Measurements from ENCODE around the gene LYG1.
"Not testable (repeated sequence)": the region's sequence is repeated elsewhere in the genome, so short reads cannot be mapped to it uniquely, and the experiment has no call there.

Gene LYG1

GRCh38 chr2:99301097-99301496 is at the start of gene LYG1:
LYG1 (minus strand) TSS chr2:99301197; CDS start chr2:99295670, 5,527 bp downstream.
- DNase-seq: not testable (repeated sequence)

DNA sequence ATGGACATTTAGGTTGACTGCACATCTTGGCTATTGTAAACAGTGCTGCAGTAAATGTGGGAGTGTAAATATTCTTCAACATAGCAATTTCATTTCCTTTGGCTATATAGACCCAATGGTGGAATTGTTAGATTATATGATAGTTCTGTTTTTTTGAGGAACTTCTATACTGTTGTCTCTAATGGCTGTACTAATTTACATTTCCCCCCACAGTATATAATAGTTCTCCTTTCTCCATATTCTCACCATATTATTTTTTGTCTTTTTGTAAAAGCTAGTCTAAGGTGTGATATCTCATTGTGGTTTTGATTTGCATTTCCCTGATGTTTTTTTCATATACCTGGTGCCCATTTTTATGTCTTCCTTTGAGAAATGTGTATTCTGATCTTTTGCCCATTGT is 49.2 kb upstream of the LYG1 start:
- no peak for DNase-seq

GRCh38 chr2:99348173-99348572 is 47.2 kb upstream of the LYG1 start:
- DNase-seq: no peak

GRCh38 chr2:99346218-99346617 is 45.2 kb upstream of the LYG1 start:
- DNase-seq: no peak

- DNase-seq: not testable (repeated sequence)
Measured at GRCh38 chr2:99345446-99345845, 44.4 kb upstream of the LYG1 start.

- no peak for DNase-seq
Measured at GRCh38 chr2:99342536-99342935, 41.5 kb upstream of the LYG1 start.

DNA sequence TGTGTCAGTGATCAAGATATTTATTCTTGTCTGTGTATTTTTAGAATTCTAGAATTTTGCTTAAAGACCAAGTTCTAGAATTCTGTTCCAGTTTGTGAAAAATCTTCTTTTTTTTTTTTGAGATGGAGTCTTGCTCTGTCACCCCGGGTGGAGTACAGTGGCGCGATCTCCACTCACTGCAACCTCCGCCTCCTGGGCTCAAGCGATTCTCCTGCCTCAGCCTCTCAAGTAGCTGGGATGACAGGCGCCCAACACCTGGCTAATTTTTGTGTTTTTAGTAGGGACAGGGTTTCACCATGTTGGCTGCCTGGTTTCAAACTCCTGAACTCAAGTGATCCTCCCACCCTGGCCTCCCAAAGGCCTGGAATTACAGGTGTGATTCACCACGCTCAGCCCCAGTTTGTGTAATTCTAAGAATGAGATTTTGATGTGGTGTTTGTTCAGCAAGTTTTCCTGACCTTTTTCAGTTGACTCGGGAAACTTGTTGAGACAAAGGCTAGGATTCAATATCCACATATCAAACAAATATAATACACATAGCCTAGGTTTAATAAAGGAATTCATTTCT is 39.8 kb upstream of the LYG1 start:
- DNase-seq: no peak

GRCh38 chr2:99338029-99338585 is 37.1 kb upstream of the LYG1 start:
- DNase-seq: no peak

DNA sequence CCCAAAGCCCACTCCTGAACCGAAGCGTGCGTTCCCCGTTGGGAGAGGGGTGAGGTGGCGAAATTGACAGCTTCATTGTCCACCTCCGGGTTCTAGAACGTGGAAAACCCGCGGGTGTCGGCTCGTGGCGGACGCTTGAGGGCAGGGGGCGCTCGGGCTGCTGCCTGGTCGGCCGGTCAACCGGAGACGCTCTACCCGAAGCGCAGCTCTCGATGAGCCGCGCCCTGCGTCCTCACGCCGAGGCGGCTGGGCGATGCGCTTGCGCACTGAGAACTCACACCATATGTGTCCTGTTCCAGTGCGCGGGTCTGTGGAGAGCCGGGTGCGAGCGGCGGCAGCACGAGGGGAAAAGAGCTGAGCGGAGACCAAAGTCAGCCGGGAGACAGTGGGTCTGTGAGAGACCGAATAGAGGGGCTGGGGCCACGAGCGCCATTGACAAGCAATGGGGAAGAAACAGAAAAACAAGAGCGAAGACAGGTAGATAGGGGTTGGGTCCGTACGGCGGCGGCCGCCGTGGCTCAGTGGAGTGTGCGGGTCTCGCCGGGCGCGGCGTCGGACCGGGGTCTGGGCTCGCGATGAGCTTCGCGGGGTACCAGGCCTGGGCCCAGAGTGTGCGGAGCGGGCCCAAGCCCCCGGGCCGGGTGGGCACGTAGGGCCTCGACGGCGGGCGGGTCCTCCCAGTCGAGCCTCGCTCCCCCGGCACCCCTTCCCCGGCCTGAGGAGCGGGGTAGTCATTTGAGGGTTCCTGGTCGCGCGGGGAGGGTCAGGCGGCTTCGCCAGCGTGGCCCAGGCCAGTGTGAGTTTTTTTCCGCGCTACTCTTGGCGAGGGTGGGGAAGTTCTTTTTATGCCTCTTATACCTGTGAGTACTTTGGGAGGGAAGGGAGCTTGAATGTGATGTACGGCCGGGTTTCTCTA is 36.4 kb upstream of the LYG1 start, which contains the start of gene EIF5B:
TSS of gene EIF5B (plus strand) at position 277 of the 916 bp plus-strand sequence. CDS start at position 443, 166 bp downstream.
- peak; percentile 85 to 98 for DNase-seq

GRCh38 chr2:99336804-99337112 is 35.8 kb upstream of the LYG1 start:
- DNase-seq: no peak

DNA sequence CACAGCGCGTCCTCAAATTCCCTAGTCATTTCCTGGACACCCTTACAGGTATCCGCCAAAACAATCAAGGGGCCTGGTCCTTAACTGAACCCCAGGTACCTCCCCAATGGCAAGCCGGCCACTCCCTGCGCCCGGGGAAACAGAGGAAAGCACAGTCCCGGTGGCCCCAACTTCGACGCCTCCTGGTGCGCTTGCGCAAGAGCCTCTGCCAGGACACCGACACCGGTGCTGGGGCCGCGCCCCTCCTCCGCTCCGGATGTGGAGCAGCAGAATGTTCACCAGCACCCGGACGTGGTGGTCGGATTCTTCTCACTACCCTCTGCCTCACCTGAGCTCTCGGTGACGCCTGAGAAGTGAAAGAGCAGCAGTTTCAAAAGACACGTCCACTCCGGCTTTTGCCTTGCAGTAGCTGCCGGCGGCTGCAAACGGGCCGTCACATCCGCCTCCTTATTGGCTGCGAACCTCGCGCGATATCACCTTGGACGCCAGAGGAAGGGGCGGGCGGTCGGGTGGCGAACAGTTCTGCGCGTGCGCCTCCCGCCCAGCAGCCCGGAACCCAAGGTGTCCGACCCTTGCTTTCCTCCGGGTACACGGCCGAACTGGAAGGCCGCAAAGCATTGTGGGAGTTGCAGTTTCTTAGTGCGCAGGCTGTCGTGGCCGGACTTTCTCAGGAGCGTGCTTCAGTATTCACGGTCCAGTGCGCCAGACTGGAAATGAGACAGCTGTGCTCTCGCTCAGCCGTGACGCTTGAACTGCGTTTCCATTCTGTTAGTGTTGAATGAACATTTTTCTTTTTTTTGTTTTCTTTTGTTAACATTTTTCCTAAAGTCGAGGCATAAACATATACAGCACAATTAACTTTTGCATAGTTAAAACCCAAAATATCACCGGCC is 35.2 kb upstream of the LYG1 start, which contains the start of gene TXNDC9:
TSS of gene TXNDC9 (minus strand) at position 423 of the 893 bp plus-strand sequence. CDS start 3,123 bp downstream, outside the sequence.
- peak; percentile 99 for DNase-seq

DNA sequence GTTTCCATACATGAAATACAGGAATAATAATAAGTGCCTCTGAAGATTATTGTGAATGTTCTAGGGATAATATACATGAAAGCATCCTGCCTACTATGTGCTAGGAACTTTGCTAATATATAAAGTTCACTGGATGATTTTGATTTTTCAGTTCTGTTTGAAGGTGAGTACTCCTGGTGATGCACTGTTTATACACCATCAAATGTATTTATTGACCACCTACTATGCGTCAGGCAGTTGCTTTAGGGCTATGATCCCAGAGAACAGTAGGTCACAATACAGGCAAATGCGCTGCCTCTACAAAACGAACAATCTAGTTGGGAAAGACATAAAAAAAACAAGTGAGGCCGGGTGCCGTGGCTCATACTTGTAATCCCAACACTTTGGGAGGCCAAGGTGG is 24.4 kb upstream of the LYG1 start:
- no peak for DNase-seq

DNA sequence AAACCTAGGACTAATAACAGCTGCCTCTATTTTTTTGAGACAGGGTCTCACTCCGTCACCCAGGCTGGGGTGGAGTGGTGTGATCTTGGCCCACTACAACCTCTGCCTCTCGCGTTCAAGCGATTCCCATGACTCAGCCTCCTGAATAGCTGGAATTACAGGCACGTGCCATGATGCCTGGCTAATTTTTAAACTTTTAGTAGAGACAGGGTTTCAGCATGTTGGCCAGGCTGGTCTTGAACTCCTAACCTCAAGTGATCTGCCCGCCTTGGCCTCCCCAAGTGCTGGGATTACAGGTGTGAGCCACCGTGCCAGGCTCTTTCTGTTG is 16.8 kb upstream of the LYG1 start:
- not testable (repeated sequence) for DNase-seq

GRCh38 chr2:99317161-99317872 is 16.3 kb upstream of the LYG1 start:
- DNase-seq: no peak

DNA sequence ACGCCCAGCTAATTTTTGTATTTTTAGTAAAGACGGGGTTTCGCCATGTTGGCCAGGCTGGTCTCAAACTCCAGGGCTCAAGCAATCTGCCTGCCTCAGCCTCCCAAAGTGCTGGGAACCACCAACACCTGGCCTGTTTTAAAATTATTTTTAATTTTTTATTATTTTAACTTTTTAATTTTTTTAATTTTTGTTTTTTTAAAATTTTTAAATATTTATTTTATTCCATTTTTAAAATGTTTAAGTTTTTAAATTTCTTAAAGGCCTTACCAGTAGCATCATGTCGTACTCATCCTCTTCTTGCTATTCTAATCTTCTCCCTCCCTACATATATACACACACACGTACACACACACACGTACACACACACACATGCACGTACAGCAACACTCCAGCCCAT is 1.4 kb downstream of the LYG1 start:
- no peak for DNase-seq

GRCh38 chr2:99297994-99298393 is 3.0 kb downstream of the LYG1 start:
- DNase-seq: no peak

- no peak for DNase-seq
Measured at GRCh38 chr2:99285526-99285925, 15.5 kb downstream of the LYG1 start.

- no peak for DNase-seq
Measured at GRCh38 chr2:99279969-99280695, 20.9 kb downstream of the LYG1 start.

- peak in 1 of 2 experiments; percentile 2 for DNase-seq
Measured at GRCh38 chr2:99278793-99279291, 22.2 kb downstream of the LYG1 start.

- DNase-seq: not testable (repeated sequence)
Measured at GRCh38 chr2:99278195-99278765, 22.7 kb downstream of the LYG1 start.

- DNase-seq: no peak
Measured at GRCh38 chr2:99275882-99276281, 25.1 kb downstream of the LYG1 start.
